ENCODE measurements around the gene ARHGAP22.

ARHGAP22 gene

DNA sequence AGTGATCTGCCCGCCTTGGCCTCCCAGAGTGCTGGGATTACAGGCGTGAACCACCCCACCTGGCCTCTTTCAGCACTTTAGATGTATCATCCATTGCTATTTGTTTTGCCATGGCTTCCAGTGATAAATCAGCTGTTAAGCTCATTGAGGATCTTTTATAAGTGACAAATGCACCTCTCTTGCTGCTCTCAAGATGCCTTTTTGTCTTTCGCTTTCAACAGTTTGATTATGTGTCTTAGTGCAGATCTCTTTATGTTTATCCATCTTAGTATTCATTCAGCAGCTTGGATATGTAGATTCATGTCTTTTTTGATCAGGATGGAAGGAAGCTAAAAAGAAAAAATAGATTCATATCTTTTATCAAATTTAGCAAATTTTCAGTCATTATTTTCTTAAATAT lies 192.8 kb downstream of the ARHGAP22 start:
- no peak for DNase-seq

DNA sequence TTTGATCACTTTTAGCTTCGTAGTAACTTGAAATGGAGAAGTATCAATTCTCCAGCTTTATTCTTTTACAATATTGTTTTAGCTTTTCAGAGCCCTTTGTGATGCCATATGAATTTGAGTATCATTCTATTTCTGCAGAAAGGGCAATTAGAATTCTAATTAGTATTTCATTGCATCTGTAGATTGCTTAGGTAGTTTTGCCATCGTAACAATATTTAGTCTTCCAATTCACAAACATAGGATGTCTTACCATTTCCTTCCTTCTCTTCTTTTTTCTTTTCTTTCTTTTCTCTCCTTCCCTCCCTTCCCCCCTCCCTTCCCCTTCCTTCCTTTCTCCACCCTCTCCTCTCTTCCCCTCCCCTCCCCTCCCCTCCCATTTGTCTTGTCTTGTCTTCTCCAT lies 193.4 kb downstream of the ARHGAP22 start:
- DNase-seq: no peak

DNA sequence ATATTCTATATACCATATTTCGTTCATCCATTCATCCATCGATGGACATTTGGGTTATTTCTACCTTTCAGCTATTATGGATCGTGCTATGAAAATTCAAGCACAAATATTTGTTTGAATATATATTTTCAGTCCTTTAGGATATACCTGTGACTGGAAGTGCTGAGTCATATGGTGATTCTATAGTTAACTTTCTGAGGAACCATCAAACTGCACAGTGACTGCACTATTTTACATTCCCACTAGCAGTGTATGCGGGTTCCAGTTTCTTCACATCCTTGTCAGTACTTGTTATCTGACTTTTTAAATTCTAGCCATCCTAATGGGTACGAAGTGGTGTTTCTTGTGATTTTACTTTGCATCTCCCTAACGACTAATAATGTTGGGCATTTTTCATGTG lies 194.4 kb downstream of the ARHGAP22 start:
- no peak for DNase-seq

DNA sequence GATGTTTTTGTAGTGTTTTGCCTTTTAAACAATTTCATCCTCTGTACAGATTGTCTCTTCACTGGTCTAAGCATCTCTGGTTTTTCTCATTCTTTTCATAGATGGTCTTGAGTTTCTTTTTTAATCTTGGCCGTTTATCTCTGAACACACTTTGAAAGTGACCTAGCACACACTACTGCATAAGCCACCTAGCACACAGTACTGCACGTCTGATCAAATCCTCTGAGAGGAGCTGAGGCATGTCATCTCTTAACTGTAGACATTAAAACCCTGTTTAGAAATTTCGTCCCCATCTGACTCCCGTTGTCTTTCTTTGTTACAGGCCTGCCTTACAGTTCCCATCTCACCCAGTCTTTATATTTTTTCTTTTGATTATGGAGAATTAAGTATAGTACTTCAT lies 198.2 kb downstream of the ARHGAP22 start:
- no peak for DNase-seq

DNA sequence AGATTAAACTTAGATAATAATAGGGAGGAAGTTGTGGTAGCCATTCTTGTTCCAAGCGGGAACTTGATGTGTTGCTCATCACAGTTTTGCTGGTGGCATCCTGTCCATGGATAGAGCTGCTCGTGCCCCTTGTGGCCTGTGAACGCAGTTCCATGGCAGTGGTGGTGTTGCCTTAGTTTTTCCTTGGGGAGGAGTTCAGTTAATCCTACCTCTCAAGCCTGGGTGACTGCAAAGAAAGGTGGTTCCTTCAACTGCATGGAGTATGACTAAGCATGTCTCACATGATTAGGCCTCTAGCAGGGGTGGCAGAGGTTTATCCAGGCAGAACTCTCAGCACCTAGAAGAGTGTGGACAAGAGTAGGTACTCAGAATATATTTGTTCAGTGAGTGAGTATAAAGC lies 198.7 kb downstream of the ARHGAP22 start:
- no peak for DNase-seq

DNA sequence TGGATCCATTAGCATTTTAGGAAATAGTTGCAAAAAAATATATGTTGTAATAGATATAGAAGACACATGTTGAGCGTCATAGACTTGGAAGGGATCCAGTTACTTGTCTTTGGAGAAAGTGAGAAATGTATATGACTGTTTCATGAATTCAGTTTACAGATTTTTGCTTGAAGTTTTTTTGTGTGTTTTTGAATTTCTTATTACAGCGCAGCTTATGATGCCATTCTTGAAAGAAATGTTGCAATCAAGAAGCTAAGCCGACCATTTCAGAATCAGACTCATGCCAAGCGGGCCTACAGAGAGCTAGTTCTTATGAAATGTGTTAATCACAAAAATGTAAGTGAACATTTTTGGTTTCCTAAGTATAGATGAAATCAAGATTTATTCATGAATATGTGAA lies 200.2 kb downstream of the ARHGAP22 start:
- DNase-seq: no peak

GRCh38 chr10:48400850-48401220 lies 204.0 kb downstream of the ARHGAP22 start:
- DNase-seq: no peak

DNA sequence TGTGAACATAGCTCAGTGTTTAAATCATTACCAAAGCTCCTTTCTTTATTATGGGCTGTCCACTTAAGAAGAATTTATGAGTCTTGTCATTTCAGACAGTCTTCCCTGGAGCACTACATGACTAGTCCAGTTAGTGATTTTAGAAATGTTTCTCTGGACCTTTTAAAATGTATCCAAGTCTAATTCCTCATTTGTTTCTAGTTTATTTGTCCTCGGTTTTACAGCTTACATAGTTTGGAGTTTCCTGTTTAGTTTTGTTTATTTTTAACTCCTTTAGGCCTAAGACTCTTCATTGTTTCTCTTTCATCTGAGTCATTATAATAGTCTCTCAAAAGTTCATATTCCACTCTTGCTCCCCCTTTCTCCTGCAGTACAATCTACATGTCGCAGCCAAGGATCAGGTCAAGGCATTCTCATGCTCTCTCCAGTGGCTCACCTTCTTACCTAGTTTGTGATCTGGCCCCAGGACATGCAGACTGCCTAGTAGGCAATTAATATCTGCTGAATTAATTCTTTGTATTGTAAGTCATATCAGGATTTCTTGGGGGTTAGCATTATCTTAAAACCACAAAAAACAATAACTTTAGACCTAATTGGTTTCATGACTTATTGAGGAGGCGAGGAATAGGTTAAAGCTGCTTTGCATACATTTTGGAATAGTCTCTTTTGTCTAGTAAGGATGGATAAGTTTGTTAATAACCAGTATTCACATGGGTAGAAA lies 204.6 kb downstream of the ARHGAP22 start:
- DNase-seq: no peak

DNA sequence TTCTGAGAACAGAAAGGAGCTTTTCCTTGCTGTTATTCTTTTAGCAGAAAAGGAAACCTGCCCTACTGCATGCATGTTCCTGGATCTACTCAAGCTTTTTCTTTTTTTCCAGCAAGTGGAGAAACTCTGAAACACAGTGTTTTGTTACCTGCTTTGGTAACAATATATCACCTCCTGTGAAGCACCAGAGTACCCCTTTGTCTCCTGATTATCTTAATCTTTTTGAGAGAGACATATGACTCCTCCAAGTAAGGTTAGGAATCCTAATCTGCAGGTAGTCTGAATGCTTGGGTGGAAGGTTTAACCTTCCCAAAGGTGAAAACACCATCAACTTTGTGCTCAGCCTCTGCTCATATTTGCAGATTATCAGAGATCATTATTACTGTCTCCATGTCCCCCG lies 205.3 kb downstream of the ARHGAP22 start:
- no peak for DNase-seq

GRCh38 chr10:48399056-48399541 lies 205.8 kb downstream of the ARHGAP22 start:
- DNase-seq: no peak

GRCh38 chr10:48398261-48398660 lies 206.6 kb downstream of the ARHGAP22 start:
- DNase-seq: no peak
